Measurements from ENCODE around the gene AK3. TPM values are rescaled to one million over a fixed set of nuclear protein-coding genes. Genes with fewer than 3 reads are reported as not detected.

The AK3 gene
- total RNA-seq, 2 experiments from 2014 or later = 43.3 to 108 TPM

DNA sequence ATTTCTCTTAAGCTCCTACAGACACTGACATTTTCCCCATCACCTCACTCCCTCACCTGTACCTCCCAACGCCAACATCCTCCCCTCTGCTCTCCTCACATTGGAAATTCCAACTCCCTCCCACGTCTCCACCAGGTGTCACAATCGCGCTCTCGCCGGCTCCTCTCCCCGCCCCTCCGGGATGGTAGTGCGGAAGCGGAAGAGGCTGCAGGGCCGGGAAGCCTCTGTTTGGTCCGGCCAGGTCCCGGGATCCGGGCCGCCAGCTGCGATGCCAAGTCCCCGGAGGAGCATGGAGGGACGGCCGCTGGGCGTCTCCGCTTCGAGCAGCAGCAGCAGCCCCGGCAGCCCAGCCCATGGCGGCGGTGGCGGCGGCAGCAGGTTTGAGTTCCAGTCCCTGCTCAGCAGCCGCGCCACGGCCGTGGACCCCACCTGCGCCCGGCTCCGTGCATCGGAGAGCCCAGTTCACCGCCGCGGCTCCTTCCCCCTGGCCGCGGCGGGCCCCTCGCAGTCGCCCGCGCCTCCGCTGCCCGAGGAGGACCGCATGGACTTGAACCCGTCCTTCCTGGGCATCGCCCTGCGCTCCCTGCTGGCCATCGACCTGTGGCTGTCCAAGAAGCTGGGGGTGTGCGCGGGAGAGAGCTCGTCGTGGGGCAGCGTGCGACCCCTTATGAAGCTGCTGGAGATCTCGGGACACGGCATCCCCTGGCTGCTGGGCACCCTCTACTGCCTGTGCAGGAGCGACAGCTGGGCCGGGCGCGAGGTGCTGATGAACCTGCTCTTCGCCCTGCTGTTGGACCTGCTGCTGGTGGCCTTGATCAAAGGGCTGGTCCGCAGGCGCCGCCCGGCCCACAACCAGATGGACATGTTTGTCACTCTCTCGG lies 78.7 kb downstream of the AK3 start, which contains the start of gene PLPP6:
Gene PLPP6, plus strand, starts transcription at position 187 of the 881 bp plus-strand sequence. Its CDS starts 82 bp downstream, at position 269.
- Histone ChIP-seq H3K27ac (ENCODE audit: low read depth, low read length, poor library complexity, severe bottlenecking) (no peak within 1 kb of the TSS), H4K20me1 (ENCODE audit: insufficient read depth, low read length) (no peaks in the 10 kb centered on the region), H3K36me3 (ENCODE audit: insufficient read depth, low read length) (no peaks in the 10 kb centered on the region), H3K79me2 (ENCODE audit: insufficient read depth, low read depth, low read length) (no peaks in the 10 kb centered on the region), H2AFZ (ENCODE audit: low read length) (peak within 1 kb of the TSS; percentile 88), H3K4me2 (ENCODE audit: low read length) (peak within 1 kb of the TSS; percentile 83), H3K4me1 (ENCODE audit: insufficient read depth, low read length, poor library complexity, severe bottlenecking) (peaks cover 23% of the 10 kb centered on the region), H3K9me2 (ENCODE audit: insufficient read depth, low read length) (no peaks in the 10 kb centered on the region), H3K9me3 (ENCODE audit: low read length) (no peaks in the 10 kb centered on the region), H3K4me3 (ENCODE audit: low read depth, low read length, poor library complexity, severe bottlenecking) (peak within 1 kb of the TSS; percentile 77)
- TF ChIP-seq EZH2phosphoT487 (IDR thresholded peaks at IDR 0.05; ENCODE audit: borderline replicate concordance, low read depth, low read length) (no peak), CTCF (conservative IDR thresholded peaks at IDR 0.05; ENCODE audit: low read length) (peak; percentile 66)
- POLR2A ChIA-PET = interaction anchor here (0.5 to 1.2 kb wide), 3 partner anchors 18 to 1068 kb away, joined by 3 read pairs; no protein-coding TSS in a partner anchor
- DNase-seq (ENCODE audit: low spot score) = peak; percentile 75
- BruUV-seq (replicated peaks) = no TSS peak
- intact Hi-C loops (cut with micrococcal nuclease; ENCODE audit: unreplicated experiment) = loop anchor here (1.0 to 5.0 kb wide), 3 partner anchors 78 to 775 kb away; partner anchors contain the start of gene PLGRKT
- CTCF ChIA-PET (ENCODE audit: unreplicated experiment) = no interaction called here

GRCh38 chr9:4661611-4662010 lies 79.4 kb downstream of the AK3 start:
- Histone ChIP-seq H3K9me3 (ENCODE audit: low read length) (no peaks in the 10 kb centered on the region), H3K9me2 (ENCODE audit: insufficient read depth, low read length) (no peaks in the 10 kb centered on the region), H3K4me1 (ENCODE audit: insufficient read depth, low read length, poor library complexity, severe bottlenecking) (peaks cover 21% of the 10 kb centered on the region), H3K4me2 (ENCODE audit: low read length) (peak overlapping the region; percentile 83), H3K36me3 (ENCODE audit: insufficient read depth, low read length) (no peaks in the 10 kb centered on the region), H3K4me3 (ENCODE audit: low read depth, low read length, poor library complexity, severe bottlenecking) (peak overlapping the region; percentile 77), H2AFZ (ENCODE audit: low read length) (peak overlapping the region; percentile 88), H4K20me1 (ENCODE audit: insufficient read depth, low read length) (no peaks in the 10 kb centered on the region), H3K79me2 (ENCODE audit: insufficient read depth, low read depth, low read length) (no peaks in the 10 kb centered on the region), H3K27ac (ENCODE audit: low read depth, low read length, poor library complexity, severe bottlenecking) (no peak overlapping the region)
- intact Hi-C loops (cut with micrococcal nuclease; ENCODE audit: unreplicated experiment) = loop anchor here (1.0 to 5.0 kb wide), 3 partner anchors 79 to 776 kb away; partner anchors contain the start of gene PLGRKT
- no peak for TF ChIP-seq CTCF (conservative IDR thresholded peaks at IDR 0.05; ENCODE audit: low read length)
- no peak for TF ChIP-seq EZH2phosphoT487 (IDR thresholded peaks at IDR 0.05; ENCODE audit: borderline replicate concordance, low read depth, low read length)
- DNase-seq (ENCODE audit: low spot score) = no peak
- POLR2A ChIA-PET = interaction anchor here (0.9 kb wide), 1 partner anchor 17 kb away, joined by 3 read pairs; no protein-coding TSS in a partner anchor
- CTCF ChIA-PET (ENCODE audit: unreplicated experiment) = no interaction called here
- no TSS peak for BruUV-seq (replicated peaks)
